ENCODE data around the gene QPCTL. TPM values are rescaled to one million over a fixed set of nuclear protein-coding genes. Genes with fewer than 3 reads are reported as not detected.
"Not testable (repeated sequence)": the region's sequence is repeated elsewhere in the genome, so short reads cannot be mapped to it uniquely, and the experiment has no call there.

QPCTL gene
- total and polyA plus RNA-seq, 10 of the 15 experiments (the other 5 are each of a cell fraction or from before 2014, with no cell fraction given): 1.1 to 22.6 (median 11.2) TPM

GRCh38 chr19:45682117-45682516 lies 10.3 kb upstream of the QPCTL start:
- TF ChIP-seq MTA3 (IDR thresholded peaks at IDR 0.05; ENCODE audit: borderline replicate concordance, low read length) (0 out of 2 replicates have a peak, but pooled peaks have one; percentile 4), SMAD1 (IDR thresholded peaks at IDR 0.05; ENCODE audit: low read depth, partially characterized antibody) (no peak), SIN3A (IDR thresholded peaks at IDR 0.05; ENCODE audit: low read depth, low read length) (no peak)
- in situ Hi-C loops (cut with MboI): no loop called here
- SMC1A ChIA-PET (ENCODE audit: uncharacterized antibody, unreplicated experiment): interaction anchor here (1.0 to 1.4 kb wide), 2 partner anchors 36 to 43 kb away, joined by 3 read pairs; partner anchors contain the start of gene EML2
- POLR2A ChIA-PET: interaction anchor here (0.6 to 1.0 kb wide), 3 partner anchors 10 to 921 kb away, joined by 3 to 7 read pairs (median 3); partner anchors contain the start of gene QPCTL
- no peaks in the 10 kb centered on the region for H3K27me3 ChIP-seq (replicated peaks in 1 of 2; ENCODE audit: control insufficient read depth in 2 of 2, insufficient read depth in 2 of 2, low read length in 1 of 2)
- DNase-seq (ENCODE audit: low read depth, low spot score) (no peak), ATAC-seq (no peak), FAIRE-seq (no peak)
- no peaks in the 10 kb centered on the region; the same call in 1 of the 2 replicates for H4K20me1 ChIP-seq (ENCODE audit: control insufficient read depth, insufficient read depth)
- no peak overlapping the region for H3K4me3 ChIP-seq
- H2AFZ ChIP-seq (ENCODE audit: control insufficient read depth, low read depth, low read length): no peak overlapping the region
- peaks cover 17% of the 10 kb centered on the region for H3K4me1 ChIP-seq (ENCODE audit: control insufficient read depth, insufficient read depth, low read length)
- H3K4me2 ChIP-seq (ENCODE audit: control insufficient read depth, insufficient read depth): peak overlapping the region; percentile 59
- H3K27ac ChIP-seq (ENCODE audit: control insufficient read depth, insufficient read depth): no peak overlapping the region
- H3K9me3 ChIP-seq (replicated peaks; ENCODE audit: control insufficient read depth, insufficient read depth, low read length): no peaks in the 10 kb centered on the region
- peaks cover 3 to 6% of the 10 kb centered on the region in 2 experiments; a peak in 3 of 4 replicates for H3K36me3 ChIP-seq (ENCODE audit: control insufficient read depth in 2 of 2, insufficient read depth in 2 of 2, low read length in 1 of 2)
- no peaks in the 10 kb centered on the region for H3K79me2 ChIP-seq (ENCODE audit: control insufficient read depth, insufficient read depth, low read length)
- CTCF ChIA-PET: interaction anchor here (0.8 to 4.0 kb wide), 4 partner anchors 7 to 48 kb away, joined by 3 to 23 read pairs (median 18); partner anchors contain the start of genes QPCTL and SNRPD2
- WGBS (ENCODE audit: insufficient coverage, insufficient replicate concordance, low lambda C conversion rate, missing lambda C conversion rate): 89% methylated on average over 8 of the region's 8 CpGs
- no peak overlapping the region for H3K9ac ChIP-seq (ENCODE audit: control insufficient read depth, insufficient read depth, low read length)
- intact Hi-C loops (cut with micrococcal nuclease; ENCODE audit: unreplicated experiment): no loop called here
- RAD21 ChIA-PET (ENCODE audit: unreplicated experiment): interaction anchor here (0.7 kb wide), 1 partner anchor 38 kb away, joined by 3 read pairs; no protein-coding TSS in a partner anchor
- no TSS peak for BruUV-seq (replicated peaks)

GRCh38 chr19:45682908-45683307 lies 9.6 kb upstream of the QPCTL start:
- FAIRE-seq (no peak), DNase-seq (ENCODE audit: low read depth, low spot score) (no peak), ATAC-seq (no peak)
- Histone ChIP-seq H4K20me1 (ENCODE audit: control insufficient read depth, insufficient read depth) (no peaks in the 10 kb centered on the region; the same call in 1 of the 2 replicates), H3K4me3 (no peak overlapping the region), H3K4me2 (ENCODE audit: control insufficient read depth, insufficient read depth) (no peak overlapping the region), H3K9ac (ENCODE audit: control insufficient read depth, insufficient read depth, low read length) (no peak overlapping the region), H3K4me1 (ENCODE audit: control insufficient read depth, insufficient read depth, low read length) (peaks cover 13% of the 10 kb centered on the region), H3K79me2 (ENCODE audit: control insufficient read depth, insufficient read depth, low read length) (no peaks in the 10 kb centered on the region), H3K36me3 (ENCODE audit: control insufficient read depth in 2 of 2, insufficient read depth in 2 of 2, low read length in 1 of 2) (peaks cover 8 to 9% of the 10 kb centered on the region in 2 experiments; a peak in 3 of 4 replicates), H3K9me3 (replicated peaks; ENCODE audit: control insufficient read depth, insufficient read depth, low read length) (no peaks in the 10 kb centered on the region), H3K27me3 (replicated peaks in 1 of 2; ENCODE audit: control insufficient read depth in 2 of 2, insufficient read depth in 2 of 2, low read length in 1 of 2) (no peaks in the 10 kb centered on the region), H2AFZ (ENCODE audit: control insufficient read depth, low read depth, low read length) (no peak overlapping the region), H3K27ac (ENCODE audit: control insufficient read depth, insufficient read depth) (no peak overlapping the region)
- 0 out of 2 replicates have a peak, but pooled peaks have one; percentile 12 for TF ChIP-seq POLR2AphosphoS2 (IDR thresholded peaks at IDR 0.05; ENCODE audit: low read depth, low read length)
- TF ChIP-seq ZBED1 (IDR thresholded peaks at IDR 0.05; ENCODE audit: borderline replicate concordance): 0 out of 2 replicates have a peak, but pooled peaks have one; percentile 8
- no peak for TF ChIP-seq IRF4 (IDR thresholded peaks at IDR 0.05; ENCODE audit: low read depth, low read length)
- intact Hi-C loops (cut with micrococcal nuclease; ENCODE audit: unreplicated experiment): no loop called here
- BruUV-seq (replicated peaks): TSS peak; percentile 72
- ChIA-PET CTCF (interaction anchor here (1.0 to 1.6 kb wide), 2 partner anchors 11 to 41 kb away, joined by 3 read pairs; no protein-coding TSS in a partner anchor), RAD21 (ENCODE audit: unreplicated experiment) (no interaction called here), SMC1A (ENCODE audit: uncharacterized antibody, unreplicated experiment) (interaction anchor here (0.5 to 1.5 kb wide), 3 partner anchors 10 to 256 kb away, joined by 3 to 6 read pairs (median 4); partner anchors contain the start of gene QPCTL), POLR2A (interaction anchor here (0.6 to 1.0 kb wide), 4 partner anchors 9 to 920 kb away, joined by 3 to 7 read pairs (median 4); partner anchors contain the start of genes QPCTL and SIX5)
- 79% methylated on average over 5 of the region's 5 CpGs for WGBS (ENCODE audit: insufficient coverage, insufficient replicate concordance, low lambda C conversion rate, missing lambda C conversion rate)
- in situ Hi-C loops (cut with MboI): no loop called here

- H4K20me1 ChIP-seq (ENCODE audit: control insufficient read depth, insufficient read depth); H3K9ac ChIP-seq (ENCODE audit: control insufficient read depth, insufficient read depth, low read length); H3K9me3 ChIP-seq (replicated peaks; ENCODE audit: control insufficient read depth, insufficient read depth, low read length); H3K27me3 ChIP-seq (replicated peaks in 1 of 2; ENCODE audit: control insufficient read depth in 2 of 2, insufficient read depth in 2 of 2, low read length in 1 of 2); RAD21 ChIA-PET (ENCODE audit: unreplicated experiment); H2AFZ ChIP-seq (ENCODE audit: control insufficient read depth, low read depth, low read length); ATAC-seq; H3K27ac ChIP-seq (ENCODE audit: control insufficient read depth, insufficient read depth); H3K4me2 ChIP-seq (ENCODE audit: control insufficient read depth, insufficient read depth); H3K4me1 ChIP-seq (ENCODE audit: control insufficient read depth, insufficient read depth, low read length); DNase-seq (ENCODE audit: low read depth, low spot score); FAIRE-seq; intact Hi-C loops (cut with micrococcal nuclease; ENCODE audit: unreplicated experiment); BruUV-seq (replicated peaks); in situ Hi-C loops (cut with MboI); H3K79me2 ChIP-seq (ENCODE audit: control insufficient read depth, insufficient read depth, low read length); H3K4me3 ChIP-seq; CTCF ChIA-PET: not testable (repeated sequence)
- SMC1A ChIA-PET (ENCODE audit: uncharacterized antibody, unreplicated experiment): interaction anchor here (0.9 to 1.9 kb wide), 2 partner anchors 14 to 114 kb away, joined by 3 to 6 read pairs; no protein-coding TSS in a partner anchor
- 90% methylated on average over 9 of the region's 11 CpGs for WGBS (ENCODE audit: insufficient coverage, insufficient replicate concordance, low lambda C conversion rate, missing lambda C conversion rate)
- H3K36me3 ChIP-seq (ENCODE audit: control insufficient read depth in 2 of 2, insufficient read depth in 2 of 2, low read length in 1 of 2): peaks cover 10 to 19% of the 10 kb centered on the region in 2 experiments
- POLR2A ChIA-PET: interaction anchor here (0.5 to 1.7 kb wide), 3 partner anchors 14 to 318 kb away, joined by 3 to 7 read pairs (median 4); no protein-coding TSS in a partner anchor
These were observed 7.4 kb upstream of the QPCTL start for GRCh38 chr19:45685045-45685444.
